ENCODE data around the gene HBS1L.

DNA sequence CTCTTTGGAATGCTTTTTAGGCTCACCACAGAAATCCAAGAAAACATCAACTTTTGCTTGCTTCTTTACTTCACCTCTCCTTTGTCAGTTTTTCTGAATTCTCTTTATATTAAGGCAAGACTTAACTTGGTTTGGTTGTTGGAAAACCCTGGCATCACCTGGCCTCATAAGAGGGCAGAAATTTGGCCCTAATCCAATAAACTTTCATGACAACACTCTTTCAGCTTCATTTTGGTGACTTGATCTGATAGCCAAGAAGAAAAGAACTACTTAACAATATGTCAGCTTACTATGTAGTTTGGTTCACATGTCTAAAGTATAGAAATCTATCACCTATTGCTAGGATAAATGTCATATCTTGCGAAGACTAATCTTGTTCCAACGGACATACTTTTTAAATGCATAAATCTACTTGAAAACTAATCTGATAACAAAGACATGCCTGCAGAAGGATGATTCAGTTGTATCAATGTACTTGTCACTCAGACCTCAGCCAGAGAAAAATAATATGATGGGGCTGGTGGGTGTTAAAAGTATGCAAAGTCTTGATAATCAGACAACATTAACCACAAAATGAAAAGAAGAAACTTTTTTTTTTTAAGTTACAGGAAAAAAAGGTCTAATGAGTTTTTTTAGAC is 19.3 kb upstream of the HBS1L start:
- no peak for TF ChIP-seq POLR2A (IDR thresholded peaks at IDR 0.05)
- TF ChIP-seq, protein P1, sequence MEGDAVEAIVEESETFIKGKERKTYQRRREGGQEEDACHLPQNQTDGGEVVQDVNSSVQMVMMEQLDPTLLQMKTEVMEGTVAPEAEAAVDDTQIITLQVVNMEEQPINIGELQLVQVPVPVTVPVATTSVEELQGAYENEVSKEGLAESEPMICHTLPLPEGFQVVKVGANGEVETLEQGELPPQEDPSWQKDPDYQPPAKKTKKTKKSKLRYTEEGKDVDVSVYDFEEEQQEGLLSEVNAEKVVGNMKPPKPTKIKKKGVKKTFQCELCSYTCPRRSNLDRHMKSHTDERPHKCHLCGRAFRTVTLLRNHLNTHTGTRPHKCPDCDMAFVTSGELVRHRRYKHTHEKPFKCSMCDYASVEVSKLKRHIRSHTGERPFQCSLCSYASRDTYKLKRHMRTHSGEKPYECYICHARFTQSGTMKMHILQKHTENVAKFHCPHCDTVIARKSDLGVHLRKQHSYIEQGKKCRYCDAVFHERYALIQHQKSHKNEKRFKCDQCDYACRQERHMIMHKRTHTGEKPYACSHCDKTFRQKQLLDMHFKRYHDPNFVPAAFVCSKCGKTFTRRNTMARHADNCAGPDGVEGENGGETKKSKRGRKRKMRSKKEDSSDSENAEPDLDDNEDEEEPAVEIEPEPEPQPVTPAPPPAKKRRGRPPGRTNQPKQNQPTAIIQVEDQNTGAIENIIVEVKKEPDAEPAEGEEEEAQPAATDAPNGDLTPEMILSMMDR (IDR thresholded peaks at IDR 0.05) = no peak

All from uterus (tissue), 2 donors.